Tongue (tissue), 2 donors: ENCODE results near the gene RBM25. TPM values are rescaled to one million over a fixed set of nuclear protein-coding genes. Genes with fewer than 3 reads are reported as not detected.
A peak's percentile ranks its signal among the peaks of the same experiment; 100 is the strongest.
"Not testable (repeated sequence)": the region's sequence is repeated elsewhere in the genome, so short reads cannot be mapped to it uniquely, and the experiment has no call there.

Experiments used
- DNase-seq: peaks from one replicate; pipeline ENCODE4 v3.0.0-alpha.2; 2015
- total RNA-seq: library from RNA; depleted of rRNA; stranded (reverse); fragments of >200 nt; gene quantifications from one replicate; pipeline ENCODE4 v1.2.3, GENCODE V29; 2014

RBM25 gene
- total RNA-seq, 1 donor from 2014 or later: 56.6 TPM

GRCh38 chr14:73105050-73105449 is 46.7 kb downstream of the RBM25 start:
- no peak for DNase-seq

- DNase-seq: no peak
Observed at GRCh38 chr14:73105727-73106126, 47.4 kb downstream of the RBM25 start.

GRCh38 chr14:73116079-73116665 is 57.8 kb downstream of the RBM25 start:
- no peak for DNase-seq

GRCh38 chr14:73124180-73124894 is 66.0 kb downstream of the RBM25 start:
- no peak for DNase-seq

- DNase-seq: no peak
Observed at GRCh38 chr14:73125169-73125588, 66.8 kb downstream of the RBM25 start.

GRCh38 chr14:73125746-73126145 is 67.4 kb downstream of the RBM25 start:
- no peak for DNase-seq

- DNase-seq: no peak
Observed at GRCh38 chr14:73133795-73134194, 75.5 kb downstream of the RBM25 start.

- DNase-seq: no peak
Observed at GRCh38 chr14:73136085-73136386, 77.7 kb downstream of the RBM25 start.

- DNase-seq: peak; percentile 97
Observed at GRCh38 chr14:73136387-73137225, 78.3 kb downstream of the RBM25 start, which contains the start of gene PSEN1. Gene PSEN1 (plus strand): TSS chr14:73136507. CDS start chr14:73148020, 11,513 bp downstream.

GRCh38 chr14:73140811-73141323 is 82.5 kb downstream of the RBM25 start:
- DNase-seq: no peak

GRCh38 chr14:73142216-73142615 is 83.9 kb downstream of the RBM25 start:
- DNase-seq: no peak

GRCh38 chr14:73143003-73143402 is 84.7 kb downstream of the RBM25 start:
- DNase-seq: no peak

GRCh38 chr14:73143617-73144016 is 85.3 kb downstream of the RBM25 start:
- no peak for DNase-seq

- DNase-seq: no peak
Observed at GRCh38 chr14:73145371-73145770, 87.0 kb downstream of the RBM25 start.

GRCh38 chr14:73146111-73146510 is 87.8 kb downstream of the RBM25 start:
- DNase-seq: no peak

- DNase-seq: no peak
Observed at GRCh38 chr14:73149753-73150152, 91.4 kb downstream of the RBM25 start.

- DNase-seq: no peak
Observed at GRCh38 chr14:73153272-73153671, 94.9 kb downstream of the RBM25 start.

- DNase-seq: no peak
Observed at GRCh38 chr14:73162251-73162650, 103.9 kb downstream of the RBM25 start.

- DNase-seq: no peak
Observed at GRCh38 chr14:73166399-73166798, 108.1 kb downstream of the RBM25 start.

GRCh38 chr14:73167727-73168126 is 109.4 kb downstream of the RBM25 start:
- DNase-seq: no peak

GRCh38 chr14:73168274-73168673 is 109.9 kb downstream of the RBM25 start:
- DNase-seq: peak; percentile 9

- no peak for DNase-seq
Observed at GRCh38 chr14:73168691-73169090, 110.4 kb downstream of the RBM25 start.

GRCh38 chr14:73169855-73170254 is 111.5 kb downstream of the RBM25 start:
- not testable (repeated sequence) for DNase-seq
